ENCODE measurements around the gene HS6ST1. TPM values are rescaled to one million over a fixed set of nuclear protein-coding genes. Genes with fewer than 3 reads are reported as not detected.

Gene HS6ST1
- total RNA-seq, 1 donor from 2014 or later, result 68.5 TPM

GRCh38 chr2:128350736-128351135 lies 32.1 kb upstream of the HS6ST1 start:
- no peak overlapping the region for H3K27ac ChIP-seq
- TF ChIP-seq POLR2AphosphoS5 (IDR thresholded peaks at IDR 0.05; ENCODE audit: insufficient read depth in 1 of 2, low read depth in 1 of 2), result no peak
- TF ChIP-seq CTCF (IDR thresholded peaks at IDR 0.05), result no peak
- TF ChIP-seq POLR2A (IDR thresholded peaks at IDR 0.05), result no peak
- intact Hi-C loops (cut with DNase I), result no loop called here
- no peaks in the 10 kb centered on the region for H3K27me3 ChIP-seq
- no peaks in the 10 kb centered on the region for H3K9me3 ChIP-seq
- DNase-seq (ENCODE audit: extremely low spot score in 2 of 2), result peak in 1 of 2 donors; percentile 29
- peaks cover 28% of the 10 kb centered on the region for H3K4me1 ChIP-seq
- H3K36me3 ChIP-seq, result no peaks in the 10 kb centered on the region
- no peak overlapping the region for H3K4me3 ChIP-seq

GRCh38 chr2:128348701-128349100 lies 30.0 kb upstream of the HS6ST1 start:
- H3K27me3 ChIP-seq, result no peaks in the 10 kb centered on the region
- H3K36me3 ChIP-seq, result no peaks in the 10 kb centered on the region
- intact Hi-C loops (cut with DNase I), result no loop called here
- peaks cover 28% of the 10 kb centered on the region for H3K4me1 ChIP-seq
- DNase-seq (ENCODE audit: extremely low spot score in 2 of 2), result peak in 1 of 2 donors; percentile 60
- H3K27ac ChIP-seq, result peak overlapping the region; percentile 63
- TF ChIP-seq POLR2AphosphoS5 (IDR thresholded peaks at IDR 0.05; ENCODE audit: insufficient read depth in 1 of 2, low read depth in 1 of 2) (no peak), CTCF (IDR thresholded peaks at IDR 0.05) (no peak), POLR2A (IDR thresholded peaks at IDR 0.05) (no peak)
- no peaks in the 10 kb centered on the region for H3K9me3 ChIP-seq
- no peak overlapping the region for H3K4me3 ChIP-seq

- intact Hi-C loops (cut with DNase I), result no loop called here
- Histone ChIP-seq H3K36me3 (no peaks in the 10 kb centered on the region), H3K4me3 (no peak overlapping the region), H3K4me1 (peaks cover 28% of the 10 kb centered on the region), H3K27ac (peak overlapping the region; percentile 63), H3K9me3 (no peaks in the 10 kb centered on the region), H3K27me3 (no peaks in the 10 kb centered on the region)
- TF ChIP-seq POLR2AphosphoS5 (IDR thresholded peaks at IDR 0.05; ENCODE audit: insufficient read depth in 1 of 2, low read depth in 1 of 2) (peak; percentile 67 to 70), POLR2A (IDR thresholded peaks at IDR 0.05) (no peak), CTCF (IDR thresholded peaks at IDR 0.05) (no peak)
- DNase-seq (ENCODE audit: extremely low spot score in 2 of 2), result peak in 1 of 2 donors; percentile 81
Measured at GRCh38 chr2:128347701-128348539, 29.3 kb upstream of the HS6ST1 start.

GRCh38 chr2:128347171-128347558 lies 28.5 kb upstream of the HS6ST1 start:
- DNase-seq (ENCODE audit: extremely low spot score in 2 of 2), result peak in 1 of 2 donors; percentile 83
- H3K27ac ChIP-seq, result no peak overlapping the region

More at GRCh38 chr2:128347171-128347558, 28.5 kb upstream of the HS6ST1 start:
- no peak for TF ChIP-seq CTCF (IDR thresholded peaks at IDR 0.05)
- no peak for TF ChIP-seq POLR2A (IDR thresholded peaks at IDR 0.05)
- TF ChIP-seq POLR2AphosphoS5 (IDR thresholded peaks at IDR 0.05; ENCODE audit: insufficient read depth in 1 of 2, low read depth in 1 of 2), result no peak
- H3K27me3 ChIP-seq, result no peaks in the 10 kb centered on the region
- peaks cover 28% of the 10 kb centered on the region for H3K4me1 ChIP-seq
- intact Hi-C loops (cut with DNase I), result no loop called here
- H3K4me3 ChIP-seq, result no peak overlapping the region
- no peaks in the 10 kb centered on the region for H3K36me3 ChIP-seq
- no peaks in the 10 kb centered on the region for H3K9me3 ChIP-seq
